DOHH2 (cell line): ENCODE results near the gene STYXL2.

Source experiments
- H3F3A ChIP-seq: fragments of 200-600 bp; sonication (generic), shearing (Covaris generic); 2 replicates; pipeline ENCODE4 v1.6.0; 2016; ENCODE audit warnings: antibody characterized with exemption, mild to moderate bottlenecking; ENCODE audit not compliant: control insufficient read depth, insufficient read depth
- H3K27ac ChIP-seq: fragments of 200-600 bp; sonication (generic); 2 replicates; pipeline ENCODE4 v1.5.1; 2014; ENCODE audit warnings: low read depth, mild to moderate bottlenecking, low read length, moderate library complexity
- H3K27me3 ChIP-seq: fragments of 200-600 bp; sonication (generic); 2 replicates; pipeline ENCODE4 v1.6.1; 2014; ENCODE audit warnings: mild to moderate bottlenecking, low read length, mixed read lengths; ENCODE audit not compliant: control insufficient read depth
- H3K36me3 ChIP-seq: fragments of 200-600 bp; sonication (generic); 2 replicates; pipeline ENCODE4 v1.6.1; 2014; ENCODE audit warnings: mild to moderate bottlenecking, low read length, moderate library complexity, mixed read lengths; ENCODE audit not compliant: control insufficient read depth
- H3K4me1 ChIP-seq: fragments of 200-600 bp; sonication (generic); 2 replicates; pipeline ENCODE4 v1.6.1; 2014; ENCODE audit warnings: mild to moderate bottlenecking, low read length, mixed read lengths; ENCODE audit not compliant: control insufficient read depth
- H3K4me2 ChIP-seq: fragments of 200-600 bp; sonication (generic); 2 replicates; pipeline ENCODE4 v1.6.0; 2014; ENCODE audit warnings: mild to moderate bottlenecking, low read length, moderate library complexity
- H3K4me3 ChIP-seq: fragments of 200-600 bp; sonication (generic); 2 replicates; pipeline ENCODE4 v1.5.1; 2014; ENCODE audit warnings: mild to moderate bottlenecking, low read length, mixed read lengths
- H3K79me2 ChIP-seq: fragments of 200-600 bp; sonication (generic); 2 replicates; pipeline ENCODE4 v1.6.1; 2014; ENCODE audit warnings: mild to moderate bottlenecking, low read length, mixed read lengths; ENCODE audit not compliant: control insufficient read depth
- H3K9me2 ChIP-seq: fragments of 200-600 bp; sonication (generic); replicated peaks from 2 replicates; pipeline ENCODE4 v1.6.1; 2014; ENCODE audit warnings: mild to moderate bottlenecking, low read length, mixed read lengths; ENCODE audit not compliant: control insufficient read depth
- H3K9me3 ChIP-seq: fragments of 200-600 bp; sonication (generic); 2 replicates; pipeline ENCODE4 v1.6.1; 2014; ENCODE audit warnings: antibody characterized with exemption, low read length, mixed read lengths; ENCODE audit not compliant: control insufficient read depth, insufficient read depth
- H4K20me1 ChIP-seq: fragments of 200-600 bp; sonication (generic); 2 replicates; pipeline ENCODE4 v1.6.0; 2014; ENCODE audit warnings: low read depth, mild to moderate bottlenecking, antibody characterized with exemption, low read length, moderate library complexity; ENCODE audit not compliant: control insufficient read depth, insufficient read depth
- EZH2phosphoT487 ChIP-seq: fragments of 200-600 bp; sonication (generic); IDR thresholded peaks from 2 replicates; pipeline ENCODE4 v1.6.1; 2017; ENCODE audit warnings: borderline replicate concordance, mild to moderate bottlenecking, antibody characterized with exemption, low read length, moderate library complexity, mixed read lengths
- TF ChIP-seq, protein P1 (sequence below): fragments of 200-600 bp; sonication (generic); IDR thresholded peaks from one replicate; pipeline ENCODE4 v1.5.1; 2014; ENCODE audit warnings: antibody characterized with exemption, mild to moderate bottlenecking, low read depth, low read length; ENCODE audit not compliant: poor library complexity, severe bottlenecking

STYXL2 gene

DNA sequence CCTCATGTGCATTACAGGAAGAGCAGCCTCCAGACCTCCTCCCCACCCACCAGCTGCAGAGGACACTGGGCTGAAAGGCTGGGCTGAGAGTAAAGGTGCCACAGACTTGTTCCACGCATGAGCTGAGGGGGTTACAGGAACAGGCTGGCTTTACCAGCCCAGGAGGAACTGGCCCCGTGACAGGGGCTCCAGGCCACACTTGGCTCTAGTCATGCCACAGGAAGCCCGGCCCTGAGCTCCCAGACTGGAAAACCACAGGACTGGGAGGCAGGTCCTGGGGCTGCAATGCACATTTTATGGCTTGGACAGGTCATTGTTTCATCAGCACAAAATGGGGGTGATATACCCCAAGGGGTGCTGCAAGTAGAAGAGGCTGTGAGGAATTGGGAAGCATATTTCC is 39.3 kb upstream of the STYXL2 start:
- no peaks in the 10 kb centered on the region for H4K20me1 ChIP-seq
- no peaks in the 10 kb centered on the region for H3K27me3 ChIP-seq
- H3K4me3 ChIP-seq = no peak overlapping the region
- TF ChIP-seq, protein P1, sequence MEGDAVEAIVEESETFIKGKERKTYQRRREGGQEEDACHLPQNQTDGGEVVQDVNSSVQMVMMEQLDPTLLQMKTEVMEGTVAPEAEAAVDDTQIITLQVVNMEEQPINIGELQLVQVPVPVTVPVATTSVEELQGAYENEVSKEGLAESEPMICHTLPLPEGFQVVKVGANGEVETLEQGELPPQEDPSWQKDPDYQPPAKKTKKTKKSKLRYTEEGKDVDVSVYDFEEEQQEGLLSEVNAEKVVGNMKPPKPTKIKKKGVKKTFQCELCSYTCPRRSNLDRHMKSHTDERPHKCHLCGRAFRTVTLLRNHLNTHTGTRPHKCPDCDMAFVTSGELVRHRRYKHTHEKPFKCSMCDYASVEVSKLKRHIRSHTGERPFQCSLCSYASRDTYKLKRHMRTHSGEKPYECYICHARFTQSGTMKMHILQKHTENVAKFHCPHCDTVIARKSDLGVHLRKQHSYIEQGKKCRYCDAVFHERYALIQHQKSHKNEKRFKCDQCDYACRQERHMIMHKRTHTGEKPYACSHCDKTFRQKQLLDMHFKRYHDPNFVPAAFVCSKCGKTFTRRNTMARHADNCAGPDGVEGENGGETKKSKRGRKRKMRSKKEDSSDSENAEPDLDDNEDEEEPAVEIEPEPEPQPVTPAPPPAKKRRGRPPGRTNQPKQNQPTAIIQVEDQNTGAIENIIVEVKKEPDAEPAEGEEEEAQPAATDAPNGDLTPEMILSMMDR = no peak
- no peak for TF ChIP-seq EZH2phosphoT487
- 0 out of 2 replicates have a peak, but pooled peaks cover 3% of the 10 kb centered on the region for H3F3A ChIP-seq
- H3K9me3 ChIP-seq = no peaks in the 10 kb centered on the region
- H3K4me1 ChIP-seq = peaks cover 9% of the 10 kb centered on the region
- no peaks in the 10 kb centered on the region for H3K36me3 ChIP-seq
- no peak overlapping the region for H3K4me2 ChIP-seq
- H3K79me2 ChIP-seq = no peaks in the 10 kb centered on the region
- H3K27ac ChIP-seq = no peak overlapping the region
- H3K9me2 ChIP-seq = no peaks in the 10 kb centered on the region

DNA sequence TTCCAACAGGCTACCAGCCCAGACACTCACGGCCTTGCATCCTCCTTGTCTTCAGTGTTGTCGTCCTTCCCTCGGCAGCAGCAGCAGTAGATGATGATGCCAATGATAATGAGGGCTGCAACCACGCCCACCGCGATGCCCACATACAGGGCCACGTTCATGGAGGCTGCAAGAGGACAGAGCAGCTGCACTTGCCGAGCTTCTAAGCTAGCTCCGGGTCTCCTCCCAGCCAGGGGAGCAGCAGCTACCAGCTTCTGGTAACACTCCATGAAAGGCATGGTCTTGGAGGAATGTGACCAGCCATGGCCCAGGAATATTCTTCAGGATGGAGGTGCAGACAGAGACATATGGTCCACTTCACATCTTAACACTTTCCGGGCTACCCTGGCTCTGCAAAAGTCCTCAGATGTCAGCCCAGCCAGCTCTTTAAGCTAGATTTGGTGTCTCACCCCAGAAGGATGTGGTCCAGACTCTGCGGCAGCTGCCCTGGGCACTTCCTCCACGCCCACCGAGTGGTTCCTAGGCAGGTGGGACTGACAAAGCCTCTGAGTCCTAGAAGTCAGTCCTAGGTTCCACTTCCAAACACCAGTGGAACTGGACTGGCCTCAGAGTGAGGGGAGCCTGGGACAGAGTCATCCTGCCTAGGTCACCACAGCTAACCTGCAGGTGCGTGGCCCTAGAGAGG is 38.8 kb upstream of the STYXL2 start:
- H3K27ac ChIP-seq = no peak overlapping the region
- peaks cover 10% of the 10 kb centered on the region for H3K4me1 ChIP-seq
- H3F3A ChIP-seq = 0 out of 2 replicates have a peak, but pooled peaks cover 3% of the 10 kb centered on the region
- no peaks in the 10 kb centered on the region for H3K36me3 ChIP-seq
- TF ChIP-seq, protein P1 = no peak
- no peak for TF ChIP-seq EZH2phosphoT487
- H3K4me2 ChIP-seq = no peak overlapping the region
- H3K9me3 ChIP-seq = no peaks in the 10 kb centered on the region
- no peaks in the 10 kb centered on the region for H3K27me3 ChIP-seq
- H3K4me3 ChIP-seq = no peak overlapping the region
- no peaks in the 10 kb centered on the region for H3K79me2 ChIP-seq
- H3K9me2 ChIP-seq = no peaks in the 10 kb centered on the region
- no peaks in the 10 kb centered on the region for H4K20me1 ChIP-seq

DNA sequence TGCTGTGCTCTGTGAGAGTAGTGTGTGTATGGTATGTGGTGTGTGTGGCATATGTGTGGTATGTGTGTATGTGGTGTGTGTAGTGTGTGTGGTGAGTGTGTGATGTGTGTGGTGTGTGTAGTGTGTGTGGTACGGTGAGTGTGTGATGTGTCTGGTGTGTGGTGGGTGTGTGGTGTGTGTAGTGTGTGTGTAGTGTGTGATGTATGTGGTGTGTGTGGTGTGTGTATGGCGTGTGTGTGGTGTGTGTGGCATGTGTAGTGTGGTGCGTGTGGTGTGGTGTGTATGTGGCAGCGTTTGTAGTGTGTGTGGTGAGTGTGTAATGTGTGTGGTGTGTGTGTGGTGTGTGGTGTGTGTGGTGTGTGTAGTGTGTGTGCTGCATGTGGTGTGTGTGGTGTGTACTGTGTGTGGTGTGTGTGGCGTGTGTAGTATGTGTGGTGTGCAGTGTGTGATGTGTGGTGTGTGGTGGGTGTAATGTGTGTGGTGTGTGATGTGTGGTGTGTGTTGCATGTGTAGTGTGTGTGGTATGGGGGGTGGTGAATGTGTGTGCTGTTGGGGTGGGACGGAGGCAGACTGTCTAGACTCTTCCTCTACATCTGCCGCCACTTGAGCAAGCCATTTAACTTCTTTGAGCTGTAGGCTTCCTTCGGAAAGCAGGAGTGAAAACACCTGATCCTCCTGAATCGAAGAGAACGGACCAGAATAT is 37.2 kb upstream of the STYXL2 start:
- TF ChIP-seq EZH2phosphoT487 = no peak
- TF ChIP-seq, protein P1 = no peak

More for the DNA sequence above, 37.2 kb upstream of the STYXL2 start:
- Histone ChIP-seq H3K79me2 (no peaks in the 10 kb centered on the region), H4K20me1 (no peaks in the 10 kb centered on the region), H3K4me1 (peaks cover 10% of the 10 kb centered on the region), H3K27me3 (no peaks in the 10 kb centered on the region), H3K27ac (no peak overlapping the region), H3K4me3 (no peak overlapping the region), H3K4me2 (no peak overlapping the region), H3K9me3 (no peaks in the 10 kb centered on the region), H3K9me2 (no peaks in the 10 kb centered on the region), H3F3A (0 out of 2 replicates have a peak, but pooled peaks cover 3% of the 10 kb centered on the region), H3K36me3 (no peaks in the 10 kb centered on the region)
